WERI-Rb-1 (cell line): ENCODE results near the gene TRIM8.
"Not testable (repeated sequence)": the region's sequence is repeated elsewhere in the genome, so short reads cannot be mapped to it uniquely, and the experiment has no call there.

Experiments
- DNase-seq: peaks from one replicate; pipeline ENCODE4 v3.0.0-alpha.2; 2020
- H3K27ac ChIP-seq: fragments of 250-450 bp; sonication (Bioruptor Pico); 2 replicates; pipeline ENCODE4 v1.5.1; 2020; ENCODE audit warnings: mild to moderate bottlenecking, moderate library complexity
- H3K27me3 ChIP-seq: fragments of 250-450 bp; sonication (Bioruptor Pico); 2 replicates; pipeline ENCODE4 v1.5.1; 2021; ENCODE audit warnings: mild to moderate bottlenecking, low read depth, moderate library complexity; ENCODE audit not compliant: insufficient read depth, severe bottlenecking
- H3K36me3 ChIP-seq: fragments of 250-450 bp; sonication (Bioruptor Pico); 2 replicates; pipeline ENCODE4 v1.5.1; 2020; ENCODE audit warnings: mild to moderate bottlenecking, moderate library complexity
- H3K4me3 ChIP-seq: 2 replicates; pipeline ENCODE4 v1.5.1; 2011; ENCODE audit warnings: low read depth, mild to moderate bottlenecking, control low read depth, low read length
- H3K9me3 ChIP-seq: fragments of 250-450 bp; sonication (Bioruptor Pico); 2 replicates; pipeline ENCODE4 v1.5.1; 2021; ENCODE audit warnings: mild to moderate bottlenecking, moderate library complexity; ENCODE audit not compliant: severe bottlenecking
- CTCF ChIP-seq: IDR thresholded peaks from 2 replicates; pipeline ENCODE4 v1.5.1; 2011; ENCODE audit warnings: low read depth, mild to moderate bottlenecking, control low read depth, inconsistent platforms, low read length

The TRIM8 gene

GRCh38 chr10:102691285-102692066, 47.2 kb downstream of the TRIM8 start:
- H3K9me3 ChIP-seq = no peaks in the 10 kb centered on the region
- H3K4me3 ChIP-seq = no peak overlapping the region
- H3K27me3 ChIP-seq = no peaks in the 10 kb centered on the region
- no peak overlapping the region for H3K27ac ChIP-seq
- TF ChIP-seq CTCF = no peak
- no peak for DNase-seq
- peaks cover 34% of the 10 kb centered on the region for H3K36me3 ChIP-seq

GRCh38 chr10:102695401-102695800, 51.1 kb downstream of the TRIM8 start:
- not testable (repeated sequence) for H3K4me3 ChIP-seq, H3K27me3 ChIP-seq, H3K27ac ChIP-seq, H3K9me3 ChIP-seq, DNase-seq
- peaks cover 41% of the 10 kb centered on the region for H3K36me3 ChIP-seq

GRCh38 chr10:102696736-102697135, 52.5 kb downstream of the TRIM8 start:
- no peak for DNase-seq
- TF ChIP-seq CTCF = no peak
- Histone ChIP-seq H3K9me3 (no peaks in the 10 kb centered on the region), H3K4me3 (no peak overlapping the region), H3K36me3 (peaks cover 41% of the 10 kb centered on the region), H3K27me3 (no peaks in the 10 kb centered on the region), H3K27ac (no peak overlapping the region)

- TF ChIP-seq CTCF = no peak
- Histone ChIP-seq H3K27me3 (no peaks in the 10 kb centered on the region), H3K4me3 (no peak overlapping the region), H3K27ac (no peak overlapping the region), H3K36me3 (peaks cover 41% of the 10 kb centered on the region), H3K9me3 (no peaks in the 10 kb centered on the region)
- no peak for DNase-seq
These were observed 54.6 kb downstream of the TRIM8 start for GRCh38 chr10:102698894-102699293.

- H3K27ac ChIP-seq = no peak overlapping the region
These were observed 57.0 kb downstream of the TRIM8 start for GRCh38 chr10:102701272-102701671.

GRCh38 chr10:102701796-102702195, 57.5 kb downstream of the TRIM8 start:
- Histone ChIP-seq H3K4me3 (no peak overlapping the region), H3K36me3 (peaks cover 32% of the 10 kb centered on the region), H3K27me3 (no peaks in the 10 kb centered on the region), H3K27ac (no peak overlapping the region), H3K9me3 (no peaks in the 10 kb centered on the region)
- no peak for DNase-seq
- TF ChIP-seq CTCF = no peak

More at GRCh38 chr10:102701272-102701671, 57.0 kb downstream of the TRIM8 start:
- no peak overlapping the region for H3K4me3 ChIP-seq
- H3K27me3 ChIP-seq = no peaks in the 10 kb centered on the region
- TF ChIP-seq CTCF = no peak
- H3K36me3 ChIP-seq = peaks cover 36% of the 10 kb centered on the region
- no peak for DNase-seq
- no peaks in the 10 kb centered on the region for H3K9me3 ChIP-seq
